ENCODE results near the gene ARSH. TPM values are rescaled to one million over a fixed set of nuclear protein-coding genes. Genes with fewer than 3 reads are reported as not detected.
"Not testable (repeated sequence)": the region's sequence is repeated elsewhere in the genome, so short reads cannot be mapped to it uniquely, and the experiment has no call there.

ARSH gene
- total and polyA plus RNA-seq, 4 donors: not detected

- WGBS: 90% methylated on average over 10 of the region's 11 CpGs
- not testable (repeated sequence) for H3K27ac ChIP-seq (ENCODE audit: low read depth in 1 of 2, low read length in 2 of 2); H3K4me3 ChIP-seq (ENCODE audit: low read depth in 1 of 3, low read length in 3 of 3); H3K9ac ChIP-seq (ENCODE audit: low read depth in 1 of 2, low read length in 2 of 2); H3K9me3 ChIP-seq (ENCODE audit: control insufficient read depth in 4 of 4, low read length in 3 of 4); H3K27me3 ChIP-seq (ENCODE audit: control insufficient read depth in 4 of 4, insufficient read depth in 4 of 4, low read length in 3 of 4); DNase-seq (ENCODE audit: low spot score); H3K4me1 ChIP-seq (ENCODE audit: control insufficient read depth in 4 of 4, insufficient read depth in 4 of 4, low read length in 3 of 4); H3K36me3 ChIP-seq (ENCODE audit: control insufficient read depth in 4 of 4, insufficient read depth in 3 of 4, low read depth in 1 of 4, low read length in 3 of 4)
Observed at GRCh38 chrX:3050523-3051175, 44.3 kb downstream of the ARSH start.

GRCh38 chrX:3052860-3053259 is 46.5 kb downstream of the ARSH start:
- Histone ChIP-seq H3K9ac (ENCODE audit: low read depth in 1 of 2, low read length in 2 of 2) (no peak overlapping the region), H3K9me3 (ENCODE audit: control insufficient read depth in 4 of 4, low read length in 3 of 4) (no peaks in the 10 kb centered on the region), H3K36me3 (ENCODE audit: control insufficient read depth in 4 of 4, insufficient read depth in 3 of 4, low read depth in 1 of 4, low read length in 3 of 4) (no peaks in the 10 kb centered on the region), H3K27me3 (ENCODE audit: control insufficient read depth in 4 of 4, insufficient read depth in 4 of 4, low read length in 3 of 4) (no peaks in the 10 kb centered on the region), H3K4me1 (ENCODE audit: control insufficient read depth in 4 of 4, insufficient read depth in 4 of 4, low read length in 3 of 4) (no peaks in the 10 kb centered on the region), H3K4me3 (ENCODE audit: low read depth in 1 of 3, low read length in 3 of 3) (no peak overlapping the region), H3K27ac (ENCODE audit: low read depth in 1 of 2, low read length in 2 of 2) (no peak overlapping the region)
- WGBS: 63% methylated on average over 3 of the region's 3 CpGs
- no peak for TF ChIP-seq ZBTB33 (IDR thresholded peaks at IDR 0.05)
- TF ChIP-seq ATF3 (IDR thresholded peaks at IDR 0.05): no peak
- no peak for TF ChIP-seq EGR1 (IDR thresholded peaks at IDR 0.05; ENCODE audit: low read depth in 2 of 2)
- no peak for TF ChIP-seq RAD21 (IDR thresholded peaks at IDR 0.05)
- TF ChIP-seq GABPA (IDR thresholded peaks at IDR 0.05 in 1 of 2, conservative IDR thresholded peaks at IDR 0.05 in 1 of 2): no peak
- no peak for DNase-seq (ENCODE audit: low spot score)

GRCh38 chrX:3066555-3066954 is 60.2 kb downstream of the ARSH start:
- Histone ChIP-seq H3K36me3 (ENCODE audit: control insufficient read depth in 4 of 4, insufficient read depth in 3 of 4, low read depth in 1 of 4, low read length in 3 of 4) (no peaks in the 10 kb centered on the region), H3K9me3 (ENCODE audit: control insufficient read depth in 4 of 4, low read length in 3 of 4) (no peaks in the 10 kb centered on the region), H3K27me3 (ENCODE audit: control insufficient read depth in 4 of 4, insufficient read depth in 4 of 4, low read length in 3 of 4) (no peaks in the 10 kb centered on the region), H3K4me3 (ENCODE audit: low read depth in 1 of 3, low read length in 3 of 3) (no peak overlapping the region), H3K4me1 (ENCODE audit: control insufficient read depth in 4 of 4, insufficient read depth in 4 of 4, low read length in 3 of 4) (no peaks in the 10 kb centered on the region), H3K27ac (ENCODE audit: low read depth in 1 of 2, low read length in 2 of 2) (no peak overlapping the region), H3K9ac (ENCODE audit: low read depth in 1 of 2, low read length in 2 of 2) (no peak overlapping the region)
- TF ChIP-seq TAF1 (conservative IDR thresholded peaks at IDR 0.05): no peak
- no peak for TF ChIP-seq CTCF (IDR thresholded peaks at IDR 0.05; ENCODE audit: low read depth, low read length, missing input control)
- TF ChIP-seq FOXA2 (IDR thresholded peaks at IDR 0.05): no peak
- TF ChIP-seq JUND (IDR thresholded peaks at IDR 0.05): no peak
- TF ChIP-seq RXRA (IDR thresholded peaks at IDR 0.05): no peak
- TF ChIP-seq GABPA (IDR thresholded peaks at IDR 0.05 in 1 of 2, conservative IDR thresholded peaks at IDR 0.05 in 1 of 2): no peak
- no peak for TF ChIP-seq HNF4G (IDR thresholded peaks at IDR 0.05)
- no peak for TF ChIP-seq RAD21 (IDR thresholded peaks at IDR 0.05)
- no peak for TF ChIP-seq FOXA1 (IDR thresholded peaks at IDR 0.05)
- TF ChIP-seq ZBTB33 (IDR thresholded peaks at IDR 0.05): no peak
- no peak for TF ChIP-seq SP1 (IDR thresholded peaks at IDR 0.05)
- no peak for TF ChIP-seq MAX (IDR thresholded peaks at IDR 0.05)
- TF ChIP-seq EGR1 (IDR thresholded peaks at IDR 0.05; ENCODE audit: low read depth in 2 of 2): no peak
- no peak for TF ChIP-seq YY1 (IDR thresholded peaks at IDR 0.05)
- TF ChIP-seq REST (IDR thresholded peaks at IDR 0.05): no peak
- TF ChIP-seq HNF4A (conservative IDR thresholded peaks at IDR 0.05): no peak
- no peak for TF ChIP-seq ATF3 (IDR thresholded peaks at IDR 0.05)
- no peak for TF ChIP-seq NR2F2 (IDR thresholded peaks at IDR 0.05)
- WGBS: 19% methylated on average over 9 of the region's 9 CpGs
- no peak for DNase-seq (ENCODE audit: low spot score)

All from liver (tissue), 9 donors.